LNCAP (cell line): ENCODE results near the gene DRAM2.

Experiments used
- TF ChIP-seq, protein P1 (sequence below): fragments of 450-650 bp; IDR thresholded peaks from 2 replicates; pipeline ENCODE4 v1.5.1; 2017; ENCODE audit warnings: mild to moderate bottlenecking

DRAM2 gene

DNA sequence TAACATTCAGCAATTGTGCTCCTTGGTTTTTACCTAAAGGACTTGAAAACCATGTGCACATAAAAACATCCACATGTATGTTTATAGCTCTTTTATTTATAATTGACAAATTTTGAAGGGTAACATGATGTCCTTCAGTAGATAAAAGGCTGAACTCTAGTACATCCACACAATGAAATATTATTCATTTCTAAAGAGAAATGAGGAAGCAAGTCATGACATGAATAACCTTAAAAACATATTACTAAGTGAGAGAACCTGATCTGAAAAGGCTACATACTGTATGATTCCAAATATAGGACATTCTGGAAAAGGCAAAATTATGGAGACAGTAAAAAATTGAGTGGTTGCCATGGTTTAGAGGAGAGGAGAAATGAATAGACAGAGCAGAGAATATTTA is 50.3 kb downstream of the DRAM2 start:
- TF ChIP-seq, protein P1, sequence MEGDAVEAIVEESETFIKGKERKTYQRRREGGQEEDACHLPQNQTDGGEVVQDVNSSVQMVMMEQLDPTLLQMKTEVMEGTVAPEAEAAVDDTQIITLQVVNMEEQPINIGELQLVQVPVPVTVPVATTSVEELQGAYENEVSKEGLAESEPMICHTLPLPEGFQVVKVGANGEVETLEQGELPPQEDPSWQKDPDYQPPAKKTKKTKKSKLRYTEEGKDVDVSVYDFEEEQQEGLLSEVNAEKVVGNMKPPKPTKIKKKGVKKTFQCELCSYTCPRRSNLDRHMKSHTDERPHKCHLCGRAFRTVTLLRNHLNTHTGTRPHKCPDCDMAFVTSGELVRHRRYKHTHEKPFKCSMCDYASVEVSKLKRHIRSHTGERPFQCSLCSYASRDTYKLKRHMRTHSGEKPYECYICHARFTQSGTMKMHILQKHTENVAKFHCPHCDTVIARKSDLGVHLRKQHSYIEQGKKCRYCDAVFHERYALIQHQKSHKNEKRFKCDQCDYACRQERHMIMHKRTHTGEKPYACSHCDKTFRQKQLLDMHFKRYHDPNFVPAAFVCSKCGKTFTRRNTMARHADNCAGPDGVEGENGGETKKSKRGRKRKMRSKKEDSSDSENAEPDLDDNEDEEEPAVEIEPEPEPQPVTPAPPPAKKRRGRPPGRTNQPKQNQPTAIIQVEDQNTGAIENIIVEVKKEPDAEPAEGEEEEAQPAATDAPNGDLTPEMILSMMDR: no peak

DNA sequence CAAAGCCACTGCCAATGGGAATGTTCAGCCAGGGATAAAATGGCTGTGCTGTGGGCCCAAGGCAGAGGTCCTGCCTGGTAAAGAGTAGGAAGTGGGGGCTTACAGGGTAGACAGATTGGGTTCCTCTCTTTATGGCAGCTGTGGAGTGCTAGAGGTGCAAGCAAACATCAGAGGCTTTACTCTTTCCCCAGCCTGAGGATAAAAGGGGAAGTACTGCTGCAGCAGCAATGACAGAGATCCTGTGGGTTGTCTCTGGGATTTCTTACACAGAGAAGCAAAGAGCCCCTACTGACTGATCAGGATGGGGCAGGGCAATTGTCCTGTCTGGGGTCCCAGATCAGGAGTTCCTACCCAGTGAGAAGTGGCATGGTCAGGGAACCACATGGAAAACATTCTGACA is 54.2 kb downstream of the DRAM2 start:
- TF ChIP-seq, protein P1: no peak

DNA sequence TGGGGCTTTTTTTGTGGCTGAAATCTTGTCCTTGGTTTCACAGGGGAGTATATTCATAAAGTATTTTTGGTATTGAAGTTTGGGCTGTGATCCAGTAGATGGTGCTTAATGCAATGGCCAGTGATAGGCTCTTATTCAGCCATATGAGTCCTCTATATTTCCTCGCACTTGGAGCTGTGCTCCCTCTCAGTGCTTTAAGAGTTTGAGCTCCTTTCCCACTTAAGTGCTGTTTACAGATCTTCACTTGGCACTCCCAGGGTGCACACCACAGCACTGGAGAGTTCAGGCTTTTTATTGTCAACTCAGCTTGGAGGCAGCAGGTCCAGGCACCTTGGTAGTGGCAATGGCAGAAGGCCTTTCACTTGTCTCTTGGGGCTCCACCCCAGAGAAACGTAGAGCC is 54.9 kb downstream of the DRAM2 start:
- TF ChIP-seq, protein P1: no peak

DNA sequence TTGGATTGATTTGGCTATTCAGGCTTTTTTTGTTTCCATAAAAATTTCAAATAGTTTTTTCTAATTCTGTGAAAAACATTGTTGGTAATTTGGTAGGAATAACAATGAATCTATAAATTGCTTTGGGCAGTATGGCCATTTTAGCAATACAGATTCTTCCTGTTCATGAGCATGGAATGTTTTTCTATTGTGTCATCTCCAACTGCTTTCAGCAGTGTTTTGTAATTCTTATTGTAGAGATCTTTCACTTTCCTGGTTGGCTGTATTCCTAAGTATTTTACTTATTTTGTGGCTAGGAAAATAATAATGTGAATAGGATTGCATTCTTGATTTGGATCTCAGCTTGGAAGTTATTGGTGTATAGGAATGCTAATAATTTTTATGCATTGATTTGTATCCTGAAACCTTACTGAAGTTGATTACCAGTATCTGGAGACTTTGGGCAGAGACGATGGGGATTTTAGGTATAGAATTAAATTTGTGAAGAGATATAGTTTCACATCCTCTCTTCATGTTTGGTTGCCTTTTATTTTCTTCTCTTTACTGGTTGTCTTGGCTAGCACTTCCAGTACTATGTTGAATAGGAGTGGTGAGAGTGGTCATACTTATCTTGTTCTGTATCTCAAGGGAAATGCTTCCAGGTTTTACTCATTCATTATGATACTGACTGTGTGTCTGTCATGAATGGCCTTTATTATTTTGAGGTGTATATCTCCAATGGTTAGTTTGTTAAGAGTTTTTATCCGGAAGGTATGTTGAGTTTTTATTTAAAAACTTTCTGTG is 57.3 kb downstream of the DRAM2 start:
- TF ChIP-seq, protein P1: no peak
